OCI-M2 (cell line): ENCODE measurements around the gene N4BP2L2.

Experiments
- DNase-seq: peaks from one replicate; lab custom pipeline; 2025; ENCODE audit not compliant: unreplicated experiment; lab: John Stamatoyannopoulos, UW

The N4BP2L2 gene

DNA sequence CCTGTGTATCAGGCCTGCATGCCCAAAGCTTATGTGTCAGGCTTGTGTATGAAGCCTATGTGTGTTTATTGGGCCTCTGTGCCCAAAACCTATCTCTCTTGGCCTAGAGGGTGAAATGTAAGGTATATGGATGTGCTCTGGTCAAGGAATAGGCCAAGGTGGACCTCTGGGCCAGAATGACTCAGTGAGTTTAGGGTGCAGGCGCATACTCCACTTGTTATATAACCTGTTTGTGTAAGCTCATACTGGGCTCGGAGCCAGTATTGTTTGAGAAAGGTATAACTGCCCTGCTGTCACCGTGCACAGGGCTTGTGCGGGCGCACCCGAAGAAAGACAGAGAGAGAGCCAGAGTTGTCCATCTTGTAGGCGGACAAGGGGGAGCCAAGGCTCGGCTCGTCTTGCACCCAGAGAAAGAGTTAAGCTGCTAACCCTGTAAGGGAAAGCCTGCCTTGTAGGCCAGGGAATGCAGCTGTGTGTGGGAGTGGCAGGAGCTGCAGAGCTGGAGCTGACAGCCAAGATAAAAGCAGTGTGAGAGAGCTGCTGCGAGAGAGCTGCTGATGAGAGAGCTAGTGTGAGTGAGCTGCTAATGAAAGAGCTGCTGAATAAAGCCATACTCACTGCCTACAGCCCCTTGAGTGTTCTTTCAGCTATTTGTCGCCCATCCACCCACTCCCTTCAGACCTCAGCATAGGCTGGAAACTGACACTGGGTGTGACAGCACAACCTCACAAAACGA lies 67.2 kb downstream of the N4BP2L2 start:
- DNase-seq = no peak

GRCh38 chr13:32468502-32469142 lies 70.0 kb downstream of the N4BP2L2 start:
- no peak for DNase-seq

DNA sequence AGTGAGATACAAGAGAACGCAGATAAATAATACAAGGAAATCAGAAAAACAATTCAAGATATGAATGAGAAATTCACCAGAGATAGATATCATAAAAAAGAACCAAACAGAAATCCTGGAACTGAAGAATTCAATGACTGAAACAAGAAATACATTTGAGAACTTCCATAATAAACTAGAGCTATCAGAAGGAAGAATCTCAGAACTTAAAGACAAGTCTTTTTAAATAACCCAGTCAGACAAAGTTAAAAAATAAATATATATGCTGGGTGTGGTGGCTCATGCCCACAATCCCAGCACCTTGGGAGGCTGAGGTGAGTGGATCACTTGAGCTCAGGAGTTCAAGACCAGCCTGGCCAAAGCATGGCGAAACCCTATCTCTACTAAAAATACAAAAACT lies 82.0 kb downstream of the N4BP2L2 start:
- DNase-seq = no peak

GRCh38 chr13:32455594-32455903 lies 83.0 kb downstream of the N4BP2L2 start:
- no peak for DNase-seq

GRCh38 chr13:32454886-32455593 lies 83.6 kb downstream of the N4BP2L2 start:
- no peak for DNase-seq

GRCh38 chr13:32453981-32454380 lies 84.6 kb downstream of the N4BP2L2 start:
- DNase-seq = no peak

DNA sequence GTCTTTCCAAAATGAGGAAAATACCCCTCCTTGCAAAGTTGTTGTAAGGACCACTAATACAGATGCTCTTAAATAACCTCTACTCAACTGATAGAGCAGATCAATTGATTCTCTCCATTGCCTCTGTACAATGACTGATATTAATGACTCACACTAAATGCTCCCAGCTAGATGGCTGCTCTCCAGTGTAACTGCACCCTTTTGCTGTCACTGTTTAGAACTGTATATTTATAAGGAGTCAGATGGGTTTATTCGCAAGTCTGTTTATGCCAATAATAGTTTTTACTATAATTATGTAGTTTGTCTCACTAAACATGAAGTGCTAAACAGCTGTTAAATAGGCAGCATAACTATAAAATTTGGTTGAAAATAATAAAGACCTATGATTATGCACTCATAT lies 89.6 kb downstream of the N4BP2L2 start:
- no peak for DNase-seq

GRCh38 chr13:32447894-32448623 lies 90.5 kb downstream of the N4BP2L2 start:
- no peak for DNase-seq

- DNase-seq = no peak
These were observed 91.7 kb downstream of the N4BP2L2 start for GRCh38 chr13:32446773-32447465.

- DNase-seq = no peak
These were observed 92.4 kb downstream of the N4BP2L2 start for GRCh38 chr13:32446220-32446619.

GRCh38 chr13:32445461-32445860 lies 93.1 kb downstream of the N4BP2L2 start:
- DNase-seq = no peak

DNA sequence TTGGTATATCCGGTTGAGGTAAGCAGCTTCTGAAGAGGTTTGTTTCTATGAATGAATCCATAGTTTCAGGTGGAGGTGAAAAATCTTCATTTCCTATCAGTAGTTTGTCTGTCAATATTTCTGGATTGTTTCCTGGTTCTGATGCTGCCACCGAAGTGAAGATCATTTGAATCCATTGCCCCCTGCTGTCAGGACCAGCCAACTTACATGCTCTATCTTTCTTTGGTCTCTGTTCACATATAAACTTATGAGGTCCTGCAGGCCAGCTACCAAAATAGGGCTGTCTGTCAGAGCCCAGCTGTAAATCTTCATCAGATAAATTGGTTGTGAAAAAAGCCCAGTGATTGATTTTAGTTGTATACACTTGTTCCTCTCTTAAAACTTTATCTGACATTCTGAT lies 95.5 kb downstream of the N4BP2L2 start:
- DNase-seq = no peak

GRCh38 chr13:32438871-32439270 lies 99.7 kb downstream of the N4BP2L2 start:
- DNase-seq = no peak

DNA sequence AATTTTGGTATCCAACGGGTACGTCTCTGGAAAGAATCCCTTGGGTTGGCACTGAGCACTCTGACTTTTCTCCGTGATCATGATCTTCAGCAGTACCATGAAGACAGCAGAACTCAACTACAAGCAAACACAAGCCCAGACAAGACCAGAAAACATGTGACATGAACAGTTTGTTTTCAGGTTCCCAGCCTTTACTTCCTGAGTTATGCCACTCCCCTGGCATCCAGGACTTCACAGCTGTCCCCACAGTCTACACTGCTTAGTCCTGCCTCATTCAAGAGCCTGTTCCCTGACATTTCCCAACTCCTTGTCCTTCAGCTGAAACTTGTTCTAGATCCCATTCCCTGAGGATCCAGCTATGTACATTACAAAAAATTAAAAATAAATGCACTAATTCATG lies 105.7 kb downstream of the N4BP2L2 start:
- DNase-seq = no peak

DNA sequence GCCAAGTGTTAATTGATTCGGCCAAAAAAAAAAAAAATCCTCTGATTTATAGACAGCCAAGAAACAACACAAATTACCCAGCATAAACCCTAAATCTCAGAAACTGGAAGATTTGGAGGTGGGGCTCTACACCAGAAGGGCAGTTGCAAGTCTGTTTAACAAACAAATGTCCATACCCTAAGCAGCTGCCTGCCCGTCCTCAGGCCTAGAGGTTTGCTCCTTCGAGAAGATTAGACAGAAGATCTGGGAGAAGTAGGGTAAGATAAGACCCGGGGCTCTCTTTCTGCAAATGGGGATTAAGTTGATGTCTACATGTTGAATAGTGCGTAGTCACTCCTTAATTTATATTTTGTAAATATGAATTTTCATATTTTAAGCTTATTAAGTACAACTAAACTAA lies 107.2 kb downstream of the N4BP2L2 start:
- DNase-seq = no peak

DNA sequence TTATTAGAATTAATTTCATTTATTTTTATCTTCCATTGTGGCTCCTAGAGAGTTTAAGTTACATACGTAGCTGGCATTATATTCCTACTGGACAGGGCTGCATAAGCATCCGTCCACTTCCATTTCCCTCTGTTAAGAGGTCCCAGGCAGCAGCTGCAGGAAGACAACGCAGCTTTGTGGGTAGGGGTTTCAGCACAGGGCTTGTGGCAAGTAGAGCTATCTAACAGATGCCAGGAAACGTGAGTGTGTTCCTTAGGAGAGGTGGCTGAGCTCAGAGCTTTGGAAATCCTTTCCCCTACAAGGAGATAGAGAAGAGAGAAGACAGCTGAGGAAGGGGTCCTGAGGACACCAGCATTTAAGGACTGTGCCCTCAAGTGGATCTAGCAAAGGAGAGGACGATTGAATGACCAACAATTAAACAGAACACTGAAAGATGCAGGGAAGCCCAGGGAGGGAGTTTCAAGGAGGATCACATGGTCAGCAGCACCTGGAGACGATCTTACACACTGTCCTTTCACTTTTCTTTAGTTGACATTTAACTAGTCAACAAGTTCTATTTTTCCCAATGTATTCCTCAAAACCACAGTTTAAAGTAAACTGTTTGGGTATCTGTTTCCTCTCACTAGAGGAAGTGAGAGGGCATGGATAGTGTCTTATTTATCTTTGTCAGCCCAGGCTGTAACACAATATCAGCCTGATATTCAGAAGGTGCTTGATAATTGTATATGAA lies 108.4 kb downstream of the N4BP2L2 start:
- DNase-seq = no peak

- DNase-seq = no peak
These were observed 109.1 kb downstream of the N4BP2L2 start for GRCh38 chr13:32429433-32429909.

GRCh38 chr13:32428581-32429432 lies 109.8 kb downstream of the N4BP2L2 start:
- no peak for DNase-seq

DNA sequence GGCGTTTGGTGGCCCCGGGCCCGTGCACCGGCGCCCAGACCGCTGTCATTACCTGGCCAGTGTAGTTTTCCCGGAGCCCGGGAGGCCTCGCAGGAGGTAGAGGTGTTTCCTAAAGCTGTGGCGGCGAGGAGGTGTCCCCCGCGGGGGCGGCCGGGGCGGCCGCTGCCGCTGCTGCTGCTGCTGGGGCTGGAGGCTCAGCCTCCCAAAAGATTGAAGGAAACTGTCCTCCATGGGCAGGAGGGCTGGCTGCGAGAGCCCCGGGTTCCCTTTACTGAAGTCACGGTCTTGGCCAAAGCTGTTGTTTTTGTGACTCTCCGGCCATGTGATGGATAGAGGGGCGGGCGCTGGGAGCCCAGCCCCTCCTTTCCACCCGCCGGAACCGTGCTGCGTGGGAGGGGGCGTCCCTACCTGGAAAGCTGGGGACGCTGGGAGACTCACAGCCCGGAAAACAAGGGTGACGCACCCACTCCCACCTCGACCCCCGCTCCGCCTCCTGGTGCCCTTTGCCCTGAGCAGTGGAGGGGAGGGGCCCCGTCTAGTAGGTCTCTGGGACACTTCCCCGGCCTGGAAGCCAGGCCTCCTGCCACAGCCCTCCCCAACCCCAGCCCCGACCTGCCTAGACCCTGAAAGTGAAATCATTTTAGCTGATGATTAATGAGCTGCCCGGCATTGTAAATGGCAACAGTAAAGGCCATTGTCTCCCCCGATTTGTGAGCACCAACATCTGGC lies 110.6 kb downstream of the N4BP2L2 start, which contains the start of gene N4BP2L1:
TSS of gene N4BP2L1 (minus strand) at position 279 of the 729 bp plus-strand sequence. CDS start at position 231, 48 bp downstream.
- peak; percentile 44 for DNase-seq
